Neural cell (in vitro differentiated cells): Measurements from ENCODE around the gene ATG2B.

Source experiments
- CTCF ChIP-seq: fragments of 450-650 bp; IDR thresholded peaks from 2 replicates; pipeline ENCODE4 v1.5.1; 2014; ENCODE audit warnings: antibody characterized with exemption, mild to moderate bottlenecking, moderate library complexity; ENCODE audit not compliant: poor library complexity, severe bottlenecking
- EZH2 ChIP-seq: fragments of 200-600, 300-800 bp; shearing (Covaris generic), sonication (generic); IDR thresholded peaks from 2 replicates; pipeline ENCODE4 v1.6.1; 2014; ENCODE audit warnings: antibody characterized with exemption, low read length, borderline replicate concordance, mild to moderate bottlenecking; ENCODE audit not compliant: insufficient read depth, poor library complexity, severe bottlenecking

DNA sequence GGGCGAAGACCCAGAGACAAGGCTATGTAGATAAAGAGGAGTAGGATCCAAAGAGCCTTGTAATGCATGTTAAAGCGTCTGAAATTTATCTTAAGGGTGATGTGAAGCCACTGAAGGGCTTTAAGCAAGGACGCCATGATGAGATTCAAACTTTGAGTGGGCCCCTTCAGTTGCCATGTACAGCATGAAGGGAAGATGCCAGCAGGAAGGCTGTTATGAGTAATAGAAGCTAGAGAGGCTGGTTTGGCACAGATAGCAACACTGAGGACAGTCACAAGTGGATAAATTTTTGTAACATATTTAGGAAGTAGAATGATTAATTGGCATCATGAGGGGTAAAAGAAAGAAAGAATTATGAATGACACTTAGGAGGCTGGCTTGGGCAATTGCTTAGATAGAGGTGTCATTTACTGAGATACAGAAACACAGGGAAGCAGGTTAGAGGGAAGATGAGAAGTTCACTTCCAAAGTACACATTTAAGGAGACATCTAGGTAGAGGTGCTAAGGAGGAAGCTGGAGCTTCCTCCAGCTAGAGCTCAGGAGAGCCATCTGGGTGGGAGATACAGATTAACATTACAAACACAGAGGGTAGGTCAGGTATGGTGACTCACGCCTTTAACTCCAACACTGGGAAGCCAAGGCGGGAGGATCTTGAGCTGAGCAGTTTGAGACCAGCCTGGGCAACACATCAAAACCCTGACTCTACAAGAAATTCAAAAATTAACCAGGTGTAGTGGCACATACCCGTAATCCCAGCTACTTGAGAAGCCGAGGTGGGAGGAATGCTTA, 13.7 kb downstream of the ATG2B start:
- TF ChIP-seq CTCF (no peak), EZH2 (no peak)
